Kidney (tissue), 14 donors: ENCODE data around the gene CLN6. TPM values are rescaled to one million over a fixed set of nuclear protein-coding genes. Genes with fewer than 3 reads are reported as not detected.

Source experiments
- DNase-seq, 5 donors: peaks; one replicate each; pipeline ENCODE4 v3.0.0-alpha.2; 2013 to 2020
- FAIRE-seq: peaks from 2 replicates; lab custom pipeline; 2012; peaks lifted over from hg19 to GRCh38; lab: Jason Lieb, UNC
- H3K27ac ChIP-seq, 2 donors: one replicate each; pipeline ENCODE4 v1.7.0; 2013; ENCODE audit warnings: low read depth in 2 of 2, low read length in 2 of 2, inconsistent platforms in 1 of 2
- H3K27me3 ChIP-seq: one replicate; pipeline ENCODE4 v1.7.1; 2013; ENCODE audit warnings: low read length, inconsistent platforms; ENCODE audit not compliant: control insufficient read depth, insufficient read depth
- H3K36me3 ChIP-seq, 3 donors: one replicate each; pipeline versions ENCODE4 v1.7.0 to v1.7.1; 2013; ENCODE audit warnings: low read length in 3 of 3, control low read depth in 1 of 3, inconsistent platforms in 1 of 3; ENCODE audit not compliant: insufficient read depth in 3 of 3, control insufficient read depth in 2 of 3
- H3K4me1 ChIP-seq, 3 donors: one replicate each; pipeline versions ENCODE4 v1.7.0 to v1.7.1; 2013; ENCODE audit warnings: low read length in 3 of 3, inconsistent platforms in 1 of 3, low read depth in 1 of 3; ENCODE audit not compliant: control insufficient read depth in 2 of 3, insufficient read depth in 2 of 3
- H3K4me3 ChIP-seq, 3 donors: one replicate each; pipeline versions ENCODE4 v1.7.0 to v1.8.1; 2013; ENCODE audit warnings: low read length in 3 of 3, control low read depth in 1 of 3, inconsistent platforms in 1 of 3
- H3K9ac ChIP-seq, 3 donors: one replicate each; pipeline versions ENCODE4 v1.7.0 to v1.7.1; 2013; ENCODE audit warnings: low read length in 3 of 3, control low read depth in 1 of 3, inconsistent platforms in 1 of 3
- H3K9me3 ChIP-seq, 3 donors: one replicate each; pipeline versions ENCODE4 v1.7.0 to v1.7.1; 2013; ENCODE audit warnings: low read length in 3 of 3, control low read depth in 1 of 3, inconsistent platforms in 1 of 3; ENCODE audit not compliant: control insufficient read depth in 2 of 3, insufficient read depth in 1 of 3
- CTCF ChIP-seq: IDR thresholded peaks from 3 replicates; pipeline ENCODE4 v1.5.1; 2012; ENCODE audit warnings: mild to moderate bottlenecking, moderate library complexity, borderline replicate concordance; ENCODE audit not compliant: insufficient read depth; ENCODE audit errors: extremely low read depth
- intact Hi-C: fragments of 100-400 bp; cut with DNase I; formaldehyde crosslinking; loops from one replicate; pipeline ENCODE4 v1.11.1; 2022
- polyA plus RNA-seq: library from polyadenylated mRNA; stranded (reverse); fragments of 350-450 nt; fragmentation: Illumina TruSeq; extraction: RNeasy Lipid Tissue Mini Kit (QIAGEN cat#74804); gene quantifications from one replicate; pipeline ENCODE4 v1.2.3, GENCODE V29; 2014; ENCODE audit warnings: low read depth, low replicate concordance; ENCODE audit not compliant: insufficient read depth
- total RNA-seq: library from RNA; stranded (reverse); fragmentation: NEBNext Ultra II Directional; extraction: Animal tissue kit (Norgen Biotek cat#: 25700); gene quantifications from one replicate; pipeline ENCODE4 v1.2.1, GENCODE V29; 2021
- donor health status: control.
- donor health status: control.
- donor health status: control.
- donor health status: control.
- donor health status: control.
- donor health status: DM: yes; HTN: yes; CAD: no.
- donor health status: Normal renal cell carcinoma (clear cell type).

Gene CLN6
- total and polyA plus RNA-seq, 2 donors from 2014 or later = 30.8 to 36.6 TPM

- H3K36me3 ChIP-seq = no peaks in the 10 kb centered on the region
- no peaks in the 10 kb centered on the region for H3K27me3 ChIP-seq
- intact Hi-C loops = no loop called here
- H3K9me3 ChIP-seq = no peaks in the 10 kb centered on the region
- no peak overlapping the region for H3K27ac ChIP-seq
- H3K9ac ChIP-seq = no peak overlapping the region
- no peak overlapping the region for H3K4me3 ChIP-seq
- no peak for FAIRE-seq
- no peaks in the 10 kb centered on the region for H3K4me1 ChIP-seq
- DNase-seq = no peak
- TF ChIP-seq CTCF = no peak
Observed at GRCh38 chr15:68265674-68266073, 36.1 kb upstream of the CLN6 start.

- H3K4me1 ChIP-seq = no peaks in the 10 kb centered on the region
- intact Hi-C loops = no loop called here
Observed at GRCh38 chr15:68265081-68265480, 35.6 kb upstream of the CLN6 start.

GRCh38 chr15:68264282-68264681, 34.8 kb upstream of the CLN6 start:
- DNase-seq (no peak), FAIRE-seq (no peak)
- Histone ChIP-seq H3K36me3 (no peaks in the 10 kb centered on the region), H3K4me3 (no peak overlapping the region), H3K4me1 (no peaks in the 10 kb centered on the region), H3K9me3 (no peaks in the 10 kb centered on the region), H3K27ac (no peak overlapping the region), H3K27me3 (no peaks in the 10 kb centered on the region), H3K9ac (no peak overlapping the region)
- no peak for TF ChIP-seq CTCF
- intact Hi-C loops = no loop called here

More at GRCh38 chr15:68265081-68265480, 35.6 kb upstream of the CLN6 start:
- Histone ChIP-seq H3K9ac (no peak overlapping the region), H3K27me3 (no peaks in the 10 kb centered on the region), H3K36me3 (no peaks in the 10 kb centered on the region), H3K27ac (no peak overlapping the region), H3K4me3 (no peak overlapping the region), H3K9me3 (no peaks in the 10 kb centered on the region)
- no peak for TF ChIP-seq CTCF
- FAIRE-seq (no peak), DNase-seq (no peak)
